Neuronal stem cell (in vitro differentiated cells): Measurements from ENCODE around the gene CTRB1.

Experiments
- DNase-seq: peaks from one replicate; pipeline ENCODE4 v3.0.0-alpha.2; 2013; ENCODE audit warnings: low spot score
- H2AFZ ChIP-seq: one replicate; pipeline ENCODE4 v1.6.1; 2013; ENCODE audit warnings: mild to moderate bottlenecking, low read length, inconsistent platforms
- H2AK5ac ChIP-seq: 2 replicates; pipeline ENCODE4 v1.6.1; 2013; ENCODE audit warnings: low read depth, mild to moderate bottlenecking, inconsistent platforms, low read length, moderate library complexity, mixed read lengths
- H2BK120ac ChIP-seq: 2 replicates; pipeline ENCODE4 v1.6.1; 2013; ENCODE audit warnings: low read depth, mild to moderate bottlenecking, inconsistent platforms, low read length, moderate library complexity, mixed read lengths
- H2BK12ac ChIP-seq: one replicate; pipeline ENCODE4 v1.6.1; 2013; ENCODE audit warnings: low read length, inconsistent platforms
- H2BK15ac ChIP-seq: 2 replicates; pipeline ENCODE4 v1.6.1; 2013; ENCODE audit warnings: mild to moderate bottlenecking, low read length, inconsistent platforms, mixed read lengths
- H2BK5ac ChIP-seq: one replicate; pipeline ENCODE4 v1.6.1; 2013; ENCODE audit warnings: inconsistent platforms, mild to moderate bottlenecking, low read length, moderate library complexity
- H3K14ac ChIP-seq: one replicate; pipeline ENCODE4 v1.6.1; 2013; ENCODE audit warnings: low read length, inconsistent platforms
- H3K18ac ChIP-seq: 2 replicates; pipeline ENCODE4 v1.6.1; 2013; ENCODE audit warnings: low read length, inconsistent platforms
- H3K23ac ChIP-seq: 2 replicates; pipeline ENCODE4 v1.6.1; 2013; ENCODE audit warnings: low read depth, mild to moderate bottlenecking, mixed read lengths, low read length, inconsistent platforms; ENCODE audit not compliant: poor library complexity
- H3K27ac ChIP-seq: replicated peaks from 3 replicates; pipeline ENCODE4 v1.5.1; 2013; ENCODE audit warnings: low read length, inconsistent platforms
- H3K27me3 ChIP-seq, 3 experiments: 2 replicates each; pipeline ENCODE4 v1.6.1; 2013; ENCODE audit warnings: low read length in 3 of 3, mild to moderate bottlenecking in 2 of 3, inconsistent platforms in 1 of 3, low read depth in 1 of 3, mixed read lengths in 1 of 3, moderate library complexity in 1 of 3; ENCODE audit not compliant: control insufficient read depth in 3 of 3, insufficient read depth in 3 of 3
- H3K36me3 ChIP-seq, 2 donors: replicated peaks in 1 of 2; 2 replicates each; pipeline ENCODE4 v1.6.1; 2013; ENCODE audit warnings: low read length in 2 of 2; ENCODE audit not compliant: control insufficient read depth in 2 of 2, insufficient read depth in 2 of 2
- H3K4ac ChIP-seq: 2 replicates; pipeline ENCODE4 v1.6.1; 2013; ENCODE audit warnings: inconsistent platforms, mild to moderate bottlenecking, low read length, moderate library complexity
- H3K4me1 ChIP-seq, 2 donors: 1 replicate in 1 of 2; 2 replicates in 1 of 2; pipeline ENCODE4 v1.6.1; 2013; ENCODE audit warnings: low read length in 2 of 2, low read depth in 1 of 2; ENCODE audit not compliant: control insufficient read depth in 2 of 2, insufficient read depth in 1 of 2
- H3K4me2 ChIP-seq: one replicate; pipeline ENCODE4 v1.6.1; 2013; ENCODE audit warnings: mild to moderate bottlenecking, low read length, inconsistent platforms; ENCODE audit not compliant: insufficient read depth, poor library complexity, severe bottlenecking
- H3K4me3 ChIP-seq, 2 donors: 2 replicates each; pipeline ENCODE4 v1.5.1; 2013; ENCODE audit warnings: low read length in 2 of 2, mild to moderate bottlenecking in 2 of 2, inconsistent platforms in 1 of 2, moderate library complexity in 1 of 2
- H3K79me1 ChIP-seq: one replicate; pipeline ENCODE4 v1.6.1; 2013; ENCODE audit warnings: low read depth, mild to moderate bottlenecking, inconsistent platforms, low read length, moderate library complexity
- H3K9ac ChIP-seq: one replicate; pipeline ENCODE4 v1.6.1; 2013; ENCODE audit warnings: mild to moderate bottlenecking, low read depth, low read length, inconsistent platforms; ENCODE audit not compliant: poor library complexity
- H3K9me3 ChIP-seq, 2 donors: replicated peaks in 1 of 2; 2 replicates each; pipeline versions ENCODE3 to v1.6.1; 2013; ENCODE audit warnings: low read length in 2 of 2, mild to moderate bottlenecking in 2 of 2, inconsistent platforms in 1 of 2, low read depth in 1 of 2, mixed read lengths in 1 of 2, moderate library complexity in 1 of 2; ENCODE audit not compliant: control insufficient read depth in 2 of 2, insufficient read depth in 1 of 2
- H4K8ac ChIP-seq: one replicate; pipeline ENCODE4 v1.6.1; 2013; ENCODE audit warnings: low read depth, mild to moderate bottlenecking, inconsistent platforms, low read length, moderate library complexity
- H4K91ac ChIP-seq: one replicate; pipeline ENCODE4 v1.6.1; 2013; ENCODE audit warnings: low read length, low read depth, mild to moderate bottlenecking, inconsistent platforms; ENCODE audit not compliant: poor library complexity
- WGBS, 2 donors: extraction: QIAGEN DNeasy Blood & Tissue Kit; methylation state at CpG; one replicate each; pipeline ENCODE4 v1.1.7; 2013; ENCODE audit warnings: missing lambda C conversion rate in 2 of 2, mixed read lengths in 1 of 2; ENCODE audit not compliant: insufficient read length in 2 of 2, insufficient replicate concordance in 1 of 2; ENCODE audit errors: extremely low coverage in 2 of 2; 5-methylcytosine and 5-hydroxymethylcytosine counted together

Gene CTRB1

GRCh38 chr16:75229172-75230031, 10.6 kb downstream of the CTRB1 start:
- no peaks in the 10 kb centered on the region for H3K9me3 ChIP-seq
- H2AK5ac ChIP-seq = no peak overlapping the region
- no peak overlapping the region for H3K4ac ChIP-seq
- peaks cover 8% of the 10 kb centered on the region for H3K79me1 ChIP-seq
- no CpG with 5 or more reads among the region's 48 CpGs for WGBS, 2 donors
- no peaks in the 10 kb centered on the region for H3K4me1 ChIP-seq
- peaks cover 30 to 63% of the 10 kb centered on the region in 2 donors for H3K36me3 ChIP-seq
- no peak overlapping the region for H3K4me3 ChIP-seq
- no peak overlapping the region for H4K8ac ChIP-seq
- no peak overlapping the region for H3K4me2 ChIP-seq
- no peak overlapping the region for H2BK120ac ChIP-seq
- H2BK5ac ChIP-seq = no peak overlapping the region
- DNase-seq = no peak
- H2BK12ac ChIP-seq = peak overlapping the region; percentile 41
- no peak overlapping the region for H4K91ac ChIP-seq
- H3K14ac ChIP-seq = no peak overlapping the region
- H3K18ac ChIP-seq = peak overlapping the region; percentile 3
- H3K27ac ChIP-seq = no peak overlapping the region
- H3K27me3 ChIP-seq = peaks cover 0 to 2% (median 0%) of the 10 kb centered on the region in 3 experiments
- no peak overlapping the region for H2BK15ac ChIP-seq
- H3K23ac ChIP-seq = peak overlapping the region; percentile 17
- H2AFZ ChIP-seq = no peak overlapping the region
- peak overlapping the region; percentile 70 for H3K9ac ChIP-seq

- Histone ChIP-seq H3K9me3 (no peaks in the 10 kb centered on the region), H3K9ac (no peak overlapping the region), H3K27me3 (peaks cover 0 to 2% (median 0%) of the 10 kb centered on the region in 3 experiments), H3K79me1 (peaks cover 19% of the 10 kb centered on the region), H2AK5ac (no peak overlapping the region), H2BK12ac (no peak overlapping the region), H3K18ac (no peak overlapping the region), H3K27ac (no peak overlapping the region), H3K14ac (no peak overlapping the region), H3K4ac (no peak overlapping the region), H2BK120ac (no peak overlapping the region), H2AFZ (no peak overlapping the region), H2BK15ac (no peak overlapping the region), H3K4me2 (no peak overlapping the region), H3K4me1 (no peaks in the 10 kb centered on the region), H4K8ac (no peak overlapping the region), H3K4me3 (no peak overlapping the region), H4K91ac (no peak overlapping the region), H2BK5ac (no peak overlapping the region), H3K36me3 (peaks cover 42 to 75% of the 10 kb centered on the region in 2 donors), H3K23ac (no peak overlapping the region)
- DNase-seq = no peak
- no CpG with 5 or more reads among the region's 9 CpGs for WGBS, 2 donors
These were observed 11.8 kb downstream of the CTRB1 start for GRCh38 chr16:75230471-75231110.

GRCh38 chr16:75231570-75231969, 12.8 kb downstream of the CTRB1 start:
- Histone ChIP-seq H2BK5ac (no peak overlapping the region), H4K8ac (no peak overlapping the region), H3K23ac (no peak overlapping the region), H3K14ac (no peak overlapping the region), H2AK5ac (no peak overlapping the region), H2AFZ (no peak overlapping the region), H2BK12ac (no peak overlapping the region), H3K27me3 (peaks cover 0 to 2% (median 0%) of the 10 kb centered on the region in 3 experiments), H3K9ac (no peak overlapping the region), H2BK15ac (no peak overlapping the region), H3K79me1 (peaks cover 25% of the 10 kb centered on the region), H2BK120ac (no peak overlapping the region), H3K4me3 (no peak overlapping the region), H3K36me3 (peaks cover 50 to 85% of the 10 kb centered on the region in 2 donors), H3K4me1 (no peaks in the 10 kb centered on the region), H4K91ac (no peak overlapping the region), H3K4ac (no peak overlapping the region), H3K4me2 (no peak overlapping the region), H3K18ac (no peak overlapping the region), H3K9me3 (no peaks in the 10 kb centered on the region), H3K27ac (no peak overlapping the region)
- no CpG with 5 or more reads among the region's 11 CpGs for WGBS, 2 donors
- DNase-seq = no peak

- no peak overlapping the region for H4K91ac ChIP-seq
- no peak overlapping the region for H2BK5ac ChIP-seq
- WGBS, 2 donors = no CpG with 5 or more reads among the region's 7 CpGs
- no peak overlapping the region for H2BK120ac ChIP-seq
- H3K14ac ChIP-seq = no peak overlapping the region
- H3K4ac ChIP-seq = no peak overlapping the region
- H3K27me3 ChIP-seq = peaks cover 0 to 2% (median 0%) of the 10 kb centered on the region in 3 experiments
- peaks cover 4 to 9% of the 10 kb centered on the region in 2 donors for H3K4me1 ChIP-seq
- peaks cover 54 to 94% of the 10 kb centered on the region in 2 donors for H3K36me3 ChIP-seq
- peaks cover 38% of the 10 kb centered on the region for H3K79me1 ChIP-seq
- no peak overlapping the region for H2BK15ac ChIP-seq
- no peak overlapping the region for H3K4me2 ChIP-seq
- H3K9me3 ChIP-seq = no peaks in the 10 kb centered on the region
- no peak overlapping the region for H3K18ac ChIP-seq
- no peak for DNase-seq
- peak overlapping the region; percentile 76 for H3K23ac ChIP-seq
- peak overlapping the region; percentile 56 for H2AK5ac ChIP-seq
- H4K8ac ChIP-seq = no peak overlapping the region
- no peak overlapping the region for H3K4me3 ChIP-seq
- H3K9ac ChIP-seq = no peak overlapping the region
- no peak overlapping the region for H2AFZ ChIP-seq
- H2BK12ac ChIP-seq = no peak overlapping the region
- no peak overlapping the region for H3K27ac ChIP-seq
These were observed 14.8 kb downstream of the CTRB1 start for GRCh38 chr16:75233611-75233938.
